ENCODE results near the gene TUBGCP3.
"Not testable (repeated sequence)": the region's sequence is repeated elsewhere in the genome, so short reads cannot be mapped to it uniquely, and the experiment has no call there.

The TUBGCP3 gene, protein sequence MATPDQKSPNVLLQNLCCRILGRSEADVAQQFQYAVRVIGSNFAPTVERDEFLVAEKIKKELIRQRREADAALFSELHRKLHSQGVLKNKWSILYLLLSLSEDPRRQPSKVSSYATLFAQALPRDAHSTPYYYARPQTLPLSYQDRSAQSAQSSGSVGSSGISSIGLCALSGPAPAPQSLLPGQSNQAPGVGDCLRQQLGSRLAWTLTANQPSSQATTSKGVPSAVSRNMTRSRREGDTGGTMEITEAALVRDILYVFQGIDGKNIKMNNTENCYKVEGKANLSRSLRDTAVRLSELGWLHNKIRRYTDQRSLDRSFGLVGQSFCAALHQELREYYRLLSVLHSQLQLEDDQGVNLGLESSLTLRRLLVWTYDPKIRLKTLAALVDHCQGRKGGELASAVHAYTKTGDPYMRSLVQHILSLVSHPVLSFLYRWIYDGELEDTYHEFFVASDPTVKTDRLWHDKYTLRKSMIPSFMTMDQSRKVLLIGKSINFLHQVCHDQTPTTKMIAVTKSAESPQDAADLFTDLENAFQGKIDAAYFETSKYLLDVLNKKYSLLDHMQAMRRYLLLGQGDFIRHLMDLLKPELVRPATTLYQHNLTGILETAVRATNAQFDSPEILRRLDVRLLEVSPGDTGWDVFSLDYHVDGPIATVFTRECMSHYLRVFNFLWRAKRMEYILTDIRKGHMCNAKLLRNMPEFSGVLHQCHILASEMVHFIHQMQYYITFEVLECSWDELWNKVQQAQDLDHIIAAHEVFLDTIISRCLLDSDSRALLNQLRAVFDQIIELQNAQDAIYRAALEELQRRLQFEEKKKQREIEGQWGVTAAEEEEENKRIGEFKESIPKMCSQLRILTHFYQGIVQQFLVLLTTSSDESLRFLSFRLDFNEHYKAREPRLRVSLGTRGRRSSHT

DNA sequence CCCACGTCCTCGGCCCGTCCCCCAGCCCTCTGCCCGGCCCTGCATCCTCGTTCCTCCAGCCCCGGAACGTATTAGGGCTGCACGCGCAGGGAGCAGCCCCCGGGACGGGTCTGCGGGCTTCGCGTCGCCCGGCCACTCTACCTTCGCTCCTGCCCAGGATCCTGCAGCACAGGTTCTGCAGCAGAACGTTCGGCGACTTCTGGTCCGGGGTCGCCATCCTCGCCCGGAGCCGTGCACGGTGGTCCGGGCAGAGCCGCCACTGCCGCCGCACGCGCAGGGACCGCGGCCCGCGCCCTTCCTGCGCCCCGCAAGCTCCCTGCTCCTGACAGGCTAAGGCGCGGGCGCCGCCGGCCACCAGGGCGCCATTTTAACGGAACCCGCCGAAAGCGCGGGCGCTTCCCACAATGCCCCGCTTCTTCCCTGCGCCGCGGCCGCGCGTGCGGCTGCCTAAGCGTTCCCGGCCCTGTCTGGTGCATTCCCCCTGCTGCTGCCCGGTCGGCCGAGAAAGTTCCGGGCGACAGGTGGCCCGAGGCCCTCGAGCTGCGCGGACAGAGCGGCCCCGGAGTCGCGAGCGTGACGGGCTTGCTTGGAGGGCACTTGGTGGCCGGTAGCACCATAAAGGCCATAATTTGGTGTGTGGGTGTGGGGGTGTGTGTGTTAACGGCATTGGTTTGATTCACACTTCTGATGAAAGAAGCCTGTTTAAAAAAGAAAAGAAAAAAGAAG, at the start of gene TUBGCP3:
TUBGCP3 (minus strand) TSS at position 390 of the 726 bp plus-strand sequence; CDS start at position 217, 173 bp downstream.
- DNase-seq: peak; percentile 62

DNA sequence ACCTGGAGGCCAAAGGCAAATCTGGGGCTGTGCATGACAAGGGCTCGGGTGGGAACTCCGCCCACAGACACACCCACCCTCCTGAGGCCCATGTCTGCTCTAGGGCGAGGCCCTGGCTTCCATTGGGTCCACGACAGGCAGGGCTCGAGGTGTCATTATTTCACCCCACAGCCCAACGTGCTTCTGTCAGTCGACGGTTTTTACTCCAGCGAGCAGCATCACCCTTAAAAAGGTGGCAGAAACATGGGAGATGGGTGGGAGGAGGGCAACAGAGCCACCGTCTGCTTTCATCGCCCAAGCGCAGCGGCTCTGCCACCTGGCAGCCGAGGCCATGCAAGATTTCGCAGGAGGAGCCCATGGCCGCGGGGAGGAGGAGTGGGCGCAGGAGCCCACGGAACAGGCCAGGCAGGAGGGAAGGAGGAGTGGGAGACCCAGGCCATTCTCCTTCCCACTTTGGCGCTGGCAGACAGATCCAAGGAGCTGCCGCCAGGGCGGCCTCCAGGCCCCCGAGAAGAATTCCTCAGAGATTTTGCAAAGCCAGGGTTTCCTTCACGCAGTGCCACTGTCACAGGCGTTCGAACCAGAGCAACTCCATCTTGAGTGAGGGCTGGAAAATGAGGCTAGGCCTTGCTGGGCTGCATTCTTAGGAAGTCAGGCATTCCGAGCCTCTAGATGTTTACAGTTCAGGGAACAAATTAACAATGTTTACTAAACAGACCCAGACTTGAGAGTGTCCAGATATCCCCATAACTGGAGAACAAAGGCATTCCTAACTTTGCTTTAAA, 49.3 kb upstream of the TUBGCP3 start:
- DNase-seq: no peak

DNA sequence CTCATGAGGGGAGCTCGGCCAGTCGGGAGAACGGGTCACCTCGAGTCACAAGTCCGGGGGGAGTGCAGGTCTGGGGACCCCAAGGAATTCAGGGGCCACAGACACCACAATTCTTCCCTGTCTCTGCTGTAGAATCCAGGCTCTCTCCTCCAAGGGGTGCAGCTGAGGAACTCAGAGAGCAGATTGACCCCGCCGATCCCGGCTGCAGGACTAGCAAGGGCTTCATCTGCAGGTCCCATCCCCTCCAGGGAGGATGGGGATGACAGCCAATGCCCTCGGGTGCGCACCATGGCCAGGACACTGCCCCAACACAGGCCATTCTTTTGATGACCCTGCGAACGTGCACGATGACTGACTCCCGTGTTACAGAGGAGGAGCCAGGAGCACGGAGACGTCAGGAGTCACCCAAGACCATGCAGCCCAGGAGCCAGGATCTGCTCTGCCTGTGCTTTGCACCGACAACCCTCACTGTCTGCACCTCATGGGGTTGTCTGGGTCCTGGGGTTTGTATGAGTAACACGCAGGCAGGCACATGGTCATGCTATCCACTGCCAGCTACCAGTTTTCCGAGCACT, 48.5 kb upstream of the TUBGCP3 start:
- no peak for DNase-seq

DNA sequence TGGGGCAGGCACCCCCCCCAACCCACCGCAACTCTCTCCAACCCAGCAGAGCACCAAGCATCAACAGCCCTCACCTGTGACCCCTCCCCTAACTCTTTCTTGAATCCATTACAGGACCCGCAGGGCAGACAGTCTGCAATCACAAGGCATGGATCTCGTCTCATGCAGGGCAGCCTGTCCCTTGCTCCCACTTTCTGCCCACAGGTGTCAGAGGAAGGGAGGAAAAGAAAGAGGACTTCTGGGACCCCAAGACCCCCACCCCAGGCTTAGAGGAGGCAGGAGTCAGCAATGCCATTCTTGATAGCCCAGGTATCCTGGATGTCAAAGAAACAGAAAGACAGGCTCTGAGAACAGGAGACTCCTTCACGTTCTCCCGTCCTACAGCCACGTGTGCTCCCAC, 47.4 kb upstream of the TUBGCP3 start:
- DNase-seq: no peak

DNA sequence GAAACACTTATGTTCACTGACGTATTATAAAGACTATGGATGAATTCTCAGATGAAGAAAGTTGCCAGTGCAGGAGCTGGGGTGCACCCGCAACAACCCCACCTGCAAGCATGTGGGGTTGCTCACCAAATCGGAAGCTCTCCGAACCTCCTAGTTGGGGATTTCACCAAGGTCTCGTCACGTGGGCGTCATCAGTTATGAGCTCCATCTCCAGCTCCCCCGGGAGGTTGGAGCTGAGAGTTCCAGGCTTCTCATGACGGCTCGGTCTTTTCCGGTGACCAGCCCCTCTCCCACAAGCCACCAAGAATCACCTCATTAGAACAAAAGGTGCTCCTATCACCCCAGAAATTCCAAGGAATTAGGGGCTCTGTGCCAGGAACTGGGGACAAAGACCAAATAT, 46.1 kb upstream of the TUBGCP3 start:
- DNase-seq: no peak

DNA sequence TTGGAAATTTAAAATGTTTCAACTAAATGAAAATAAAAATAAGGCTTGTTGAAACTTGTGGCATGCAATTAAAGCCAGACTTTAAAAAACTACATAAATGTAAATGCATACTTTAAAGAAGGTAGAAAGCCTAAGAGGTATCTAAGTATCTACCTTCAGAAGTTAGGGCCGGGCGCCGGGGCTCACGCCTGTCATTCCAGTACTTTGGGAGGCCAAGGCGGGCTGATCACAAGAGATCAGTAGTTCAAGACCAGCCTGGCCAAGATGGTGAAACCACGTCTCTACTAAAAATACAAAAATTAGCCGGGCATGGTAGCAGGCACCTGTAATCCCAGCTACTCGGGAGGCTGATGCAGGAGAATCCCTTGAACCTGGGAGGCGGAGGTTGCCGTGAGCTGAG, 42.3 kb upstream of the TUBGCP3 start:
- DNase-seq: not testable (repeated sequence)

DNA sequence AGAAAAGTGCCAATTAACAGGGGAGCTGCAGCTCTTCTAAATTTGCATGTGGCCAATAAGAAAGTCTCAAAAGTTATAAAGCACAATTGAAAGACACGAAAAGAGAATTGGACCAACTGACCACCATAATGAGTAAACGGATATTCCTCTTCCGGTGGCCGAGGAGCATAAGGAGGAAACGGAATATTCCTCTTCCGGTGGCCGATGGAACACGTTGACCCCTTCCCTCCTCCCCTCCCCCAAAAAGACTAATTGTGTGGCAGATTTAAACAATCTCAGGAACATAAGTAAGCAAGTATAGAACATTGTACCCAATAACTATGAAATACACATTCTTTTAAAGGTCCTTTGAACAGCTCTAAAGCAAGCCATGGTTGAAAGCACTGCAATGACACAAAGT, 41.2 kb upstream of the TUBGCP3 start:
- DNase-seq: no peak

DNA sequence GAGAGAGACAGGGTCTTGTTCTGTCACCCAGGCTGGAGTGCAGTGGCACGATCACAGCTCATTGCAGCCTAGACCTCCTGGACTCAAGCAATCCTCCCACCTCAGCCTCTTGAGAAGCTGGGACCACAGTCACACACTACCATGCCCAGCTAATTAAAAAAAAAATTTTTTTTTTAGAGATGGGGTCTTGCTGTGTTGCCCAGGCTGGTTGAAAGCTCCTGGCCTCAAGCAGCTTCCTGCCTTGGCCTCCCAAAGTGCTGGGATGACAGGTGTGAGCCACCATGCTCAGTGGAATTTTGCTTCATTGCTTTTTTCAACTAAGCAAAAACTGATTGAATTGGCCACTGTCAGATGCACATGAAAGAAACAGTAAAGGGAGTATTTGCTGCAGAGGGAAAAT, 39.7 kb upstream of the TUBGCP3 start:
- not testable (repeated sequence) for DNase-seq

DNA sequence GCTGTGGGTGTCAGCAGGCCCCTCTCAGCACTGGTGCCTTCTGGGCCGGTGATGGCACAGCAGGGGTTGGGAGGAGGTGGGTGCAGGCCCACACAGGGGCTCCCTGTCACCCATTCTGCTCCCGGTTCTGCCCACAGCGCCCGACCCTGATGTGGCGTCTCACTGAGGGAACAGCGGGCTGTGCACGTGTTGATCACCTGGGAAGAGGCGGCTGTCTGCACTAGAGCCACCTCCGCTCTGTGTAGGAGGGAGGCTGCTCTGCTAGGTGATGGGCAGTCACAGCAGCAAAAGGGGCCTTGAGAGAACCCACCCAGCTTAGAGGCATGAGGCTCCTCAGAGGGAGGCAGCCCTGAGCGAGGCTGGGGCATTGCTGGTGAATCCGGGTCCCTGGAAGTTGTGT, 39.2 kb upstream of the TUBGCP3 start:
- DNase-seq: no peak

DNA sequence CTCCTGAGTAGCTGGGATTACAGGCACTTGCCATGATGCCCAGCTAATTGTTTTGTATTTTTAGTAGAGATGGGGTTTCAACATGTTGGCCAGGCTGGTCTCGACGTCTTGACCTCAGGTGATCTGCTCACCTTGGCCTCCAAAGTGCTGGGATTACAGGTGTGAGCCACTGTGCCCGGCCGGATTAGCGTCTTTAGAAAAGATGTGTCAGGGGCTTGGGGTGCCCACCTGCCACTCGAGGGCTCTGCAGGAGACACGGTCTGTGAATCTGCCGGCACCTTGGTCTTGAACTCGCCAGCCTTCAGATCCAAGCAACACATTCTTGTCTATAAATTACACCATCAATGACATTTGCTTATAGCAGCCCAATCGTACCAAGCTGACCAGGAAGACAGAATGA, 38.8 kb upstream of the TUBGCP3 start:
- DNase-seq: no peak

DNA sequence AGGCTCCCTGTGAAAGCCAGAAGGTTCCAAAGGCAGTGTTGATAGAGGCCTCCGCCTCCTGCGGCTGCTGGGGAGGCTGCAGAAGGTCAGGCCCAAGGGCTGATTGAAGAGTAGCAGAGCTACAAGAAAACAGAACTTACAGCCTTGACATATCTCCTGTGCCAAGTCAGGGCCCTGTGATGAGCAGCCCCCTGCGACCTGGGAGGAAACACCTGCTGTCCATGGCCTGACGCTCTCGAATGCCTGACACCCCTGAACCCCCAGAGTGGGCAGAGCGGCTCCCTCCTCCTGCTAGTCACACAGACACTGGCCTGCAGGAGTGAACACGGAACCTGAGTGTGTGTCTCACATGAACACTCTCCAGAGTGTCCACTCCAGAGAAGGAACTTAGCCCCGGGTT, 38.2 kb upstream of the TUBGCP3 start:
- no peak for DNase-seq

DNA sequence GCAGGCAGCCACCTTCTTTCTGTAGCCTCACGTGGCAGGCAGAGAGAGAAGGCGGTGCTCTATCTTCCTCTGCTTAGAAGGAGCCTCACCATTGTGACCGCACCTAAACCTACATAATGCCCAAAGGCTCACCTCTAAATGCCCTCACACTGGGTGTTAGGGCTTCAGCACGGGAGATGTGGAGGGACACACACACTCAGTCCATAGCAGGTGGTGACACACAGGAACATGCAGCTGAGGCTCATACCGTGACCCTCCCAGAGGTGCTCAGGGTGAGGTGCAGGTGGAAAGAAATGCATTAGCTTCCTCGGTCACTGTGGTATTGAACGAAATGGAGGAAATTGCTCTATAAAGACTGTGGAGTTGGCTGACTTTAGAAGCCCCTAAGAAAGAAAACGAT, 37.7 kb upstream of the TUBGCP3 start:
- DNase-seq: no peak

DNA sequence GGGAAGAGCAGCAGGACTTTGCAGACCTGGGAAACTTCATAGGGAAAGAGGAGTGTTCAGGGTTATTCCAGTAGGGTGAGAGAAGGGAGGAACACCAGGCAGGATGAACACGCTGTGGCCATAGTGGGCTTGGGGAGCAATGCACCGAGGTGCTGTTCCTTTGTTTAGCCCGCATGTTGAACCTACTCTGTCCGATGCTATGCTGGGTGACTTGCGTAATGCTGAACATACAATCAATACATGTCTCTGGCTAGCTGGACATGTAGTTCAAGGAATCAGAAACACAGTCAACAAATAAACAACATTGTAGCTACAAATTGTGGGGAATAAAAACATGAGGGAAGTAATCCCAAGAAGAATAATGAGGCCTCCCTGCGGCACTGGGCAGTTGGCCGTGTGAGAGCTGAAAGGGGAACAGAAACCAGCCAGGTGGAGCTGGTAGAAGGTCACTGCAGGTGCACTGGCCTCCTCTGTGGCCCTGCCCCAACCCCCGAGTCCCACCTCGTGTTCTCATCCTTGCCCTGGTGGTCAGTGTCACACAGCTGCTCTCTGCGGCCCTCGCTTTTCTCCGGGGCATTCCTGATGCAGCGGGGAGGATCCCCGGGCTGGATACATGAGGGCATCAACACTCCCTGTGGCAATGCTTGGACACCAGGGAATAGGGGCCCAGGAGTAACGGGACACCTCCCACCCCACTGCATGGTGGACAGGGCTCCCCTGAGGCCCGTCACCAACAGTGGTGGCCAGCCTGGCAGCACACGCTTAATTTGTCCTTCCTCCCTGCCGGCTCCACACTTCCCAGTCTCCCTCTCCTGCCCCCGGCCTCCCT, 36.9 kb upstream of the TUBGCP3 start:
- DNase-seq: no peak

DNA sequence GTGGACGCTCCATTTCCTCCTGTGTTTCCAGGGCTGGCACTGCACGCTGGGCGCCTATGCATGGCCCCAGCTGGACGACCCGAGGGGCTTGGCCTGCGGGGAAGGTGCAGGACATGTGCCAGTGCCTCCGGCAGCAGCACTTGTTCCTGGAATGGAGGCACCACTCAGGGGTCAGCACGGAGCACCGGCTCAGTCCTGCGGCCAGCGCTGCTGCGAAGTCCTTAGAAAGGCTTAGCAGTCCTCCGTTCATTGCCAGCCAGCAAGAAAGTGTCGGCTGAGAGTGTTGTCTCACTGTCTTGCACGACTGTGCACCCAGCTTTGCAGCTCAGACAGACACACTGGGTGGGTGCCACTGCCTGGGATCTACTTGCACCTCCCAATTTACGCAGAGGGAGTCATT, 36.1 kb upstream of the TUBGCP3 start:
- no peak for DNase-seq

DNA sequence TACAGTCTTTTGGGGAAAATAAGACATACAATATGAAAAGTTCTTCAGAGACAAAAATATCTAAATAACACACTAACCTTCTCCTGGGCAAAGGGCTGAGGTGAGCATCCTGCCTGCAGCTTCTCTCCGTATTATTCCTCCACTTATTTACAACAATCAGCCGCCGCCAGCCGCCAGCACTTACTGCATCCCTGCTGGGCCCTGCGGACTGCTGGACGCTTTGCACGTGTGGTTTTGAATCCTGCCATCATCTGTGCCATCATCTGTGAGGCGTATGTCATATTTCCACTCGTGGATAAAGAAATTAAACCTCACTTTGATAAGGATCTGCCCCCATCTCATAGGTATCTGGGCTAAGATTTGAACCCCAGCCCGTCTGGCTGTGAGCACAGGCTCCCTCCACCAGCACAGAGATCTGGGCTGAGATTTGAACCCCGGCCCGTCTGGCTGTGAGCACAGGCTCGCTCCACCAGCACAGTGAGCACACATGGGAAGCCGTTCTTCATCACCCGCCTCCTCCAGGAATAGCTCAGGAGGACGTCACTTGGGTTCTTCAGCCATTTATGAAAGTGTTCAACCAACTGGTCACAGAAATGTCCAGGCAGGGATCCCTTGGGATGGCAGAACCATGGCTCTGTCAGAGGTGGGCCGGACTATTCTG, 35.2 kb upstream of the TUBGCP3 start:
- DNase-seq: no peak

DNA sequence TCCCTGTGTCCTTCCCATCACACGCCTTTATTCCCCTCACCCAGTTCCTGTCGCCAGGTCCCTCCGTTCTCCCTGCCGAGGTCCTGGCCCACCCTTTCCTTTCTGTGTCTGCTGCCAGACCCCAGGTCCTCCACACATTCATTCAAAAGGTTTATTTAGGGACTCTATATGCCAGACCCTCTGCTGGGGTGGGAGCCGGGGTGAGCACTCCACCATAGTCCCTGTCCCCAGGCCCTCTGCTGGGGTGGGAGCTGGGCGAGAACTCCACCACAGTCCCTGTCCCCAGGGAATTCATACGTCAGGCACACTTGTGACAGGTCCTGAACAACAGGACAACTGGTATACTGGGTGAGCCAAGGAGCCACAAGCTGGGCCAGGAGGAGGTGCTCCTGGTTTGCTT, 34.4 kb upstream of the TUBGCP3 start:
- no peak for DNase-seq

DNA sequence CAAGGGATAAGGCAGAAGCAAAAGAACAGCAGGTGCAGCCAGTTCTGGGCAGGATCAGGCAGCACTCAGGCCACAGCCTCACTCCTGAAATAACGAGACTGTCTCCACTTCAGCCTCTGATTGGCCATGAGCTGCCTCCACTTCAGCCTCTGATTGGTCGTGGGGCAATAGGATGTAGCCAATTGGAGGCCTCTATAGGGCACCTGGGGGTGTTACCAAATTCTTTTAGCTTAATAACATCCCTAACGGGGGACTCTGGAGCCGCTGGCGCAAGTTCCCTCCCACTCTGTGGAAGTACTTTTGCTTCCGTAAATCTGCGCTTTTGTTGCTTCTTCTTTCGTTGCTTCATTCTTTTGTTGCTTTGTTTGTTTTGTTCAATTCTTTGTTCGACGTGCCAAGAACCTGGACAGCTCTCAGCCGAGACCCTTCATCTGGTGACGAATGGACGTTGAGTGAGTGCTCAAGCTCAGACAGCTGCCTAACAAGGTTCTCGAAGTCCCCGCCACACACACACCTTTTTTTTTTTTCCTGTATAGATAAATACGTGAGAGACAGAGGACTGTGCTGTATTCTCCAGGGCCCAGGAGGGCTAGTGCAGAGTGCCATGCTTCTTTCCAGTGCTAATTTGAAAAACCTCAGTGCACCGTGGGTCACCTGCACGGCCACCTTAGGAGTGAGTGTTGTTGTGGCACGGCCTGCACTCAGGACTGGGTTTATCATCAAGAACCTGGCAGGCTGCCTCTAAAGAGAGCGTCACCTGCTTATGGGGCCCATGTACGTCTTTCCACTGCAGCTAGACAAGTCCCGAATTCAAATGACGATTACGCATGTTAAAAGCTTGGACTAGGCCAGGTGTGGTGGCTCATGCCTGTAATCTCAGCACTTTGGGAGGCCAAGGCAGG, 32.0 kb upstream of the TUBGCP3 start:
- DNase-seq: peak; percentile 4

DNA sequence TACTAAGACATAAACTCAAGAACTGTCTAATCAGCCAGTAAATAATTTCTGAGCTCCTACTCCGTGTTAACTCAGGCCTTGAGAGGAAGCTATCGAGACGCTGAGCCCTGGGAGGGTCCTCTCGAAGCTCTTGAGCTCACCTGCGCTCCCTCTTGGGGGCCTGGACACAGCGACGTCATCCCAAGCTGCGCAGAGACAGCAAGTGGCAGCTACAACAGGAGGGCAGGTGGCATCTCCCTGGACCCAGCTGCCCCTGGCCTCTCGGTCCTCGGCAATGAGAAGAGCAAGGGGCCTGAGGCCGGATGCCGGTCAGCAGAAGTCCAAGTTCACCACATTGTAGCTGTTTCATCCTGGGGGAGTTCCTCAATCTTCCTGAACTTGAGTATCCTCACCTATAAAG, 30.5 kb upstream of the TUBGCP3 start:
- DNase-seq: no peak

DNA sequence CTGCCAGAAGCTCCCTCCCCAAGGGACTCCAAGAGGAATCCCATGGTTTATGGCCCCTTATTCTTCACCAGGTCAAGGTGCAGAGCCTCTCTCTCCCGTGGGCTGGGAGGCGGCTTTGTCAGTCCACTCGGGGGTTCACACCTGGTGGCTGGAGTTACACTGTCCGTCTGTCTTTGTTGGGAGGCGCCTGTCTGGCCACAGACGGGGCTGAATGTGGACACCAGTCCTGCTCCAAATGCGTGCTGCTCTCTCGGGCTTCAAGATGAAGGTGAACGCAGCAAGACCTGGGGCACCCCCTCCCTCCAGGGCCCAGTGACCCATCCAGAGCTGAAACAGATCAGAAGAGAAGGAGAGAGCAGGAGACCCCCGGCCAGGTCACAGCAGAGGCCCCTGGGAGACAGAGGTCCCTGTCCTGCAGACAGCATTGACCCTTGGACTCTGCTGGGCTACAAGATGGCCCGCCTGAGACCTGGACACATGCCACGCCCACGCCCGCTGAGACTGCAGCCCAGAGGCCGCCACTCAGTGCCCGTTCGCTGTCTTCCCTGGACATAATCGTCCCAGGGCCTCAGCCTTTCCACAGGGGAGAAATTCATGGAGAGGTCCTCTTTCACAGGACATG, 29.9 kb upstream of the TUBGCP3 start:
- no peak for DNase-seq
